SU-DHL-6 (cell line): Measurements from ENCODE around the gene KLRB1.
"Not testable (repeated sequence)": the region's sequence is repeated elsewhere in the genome, so short reads cannot be mapped to it uniquely, and the experiment has no call there.

Experiments
- H2AFZ ChIP-seq: fragments of 200-600 bp; sonication (generic); 2 replicates; pipeline ENCODE4 v1.6.1; 2014; ENCODE audit warnings: low read depth, mild to moderate bottlenecking, moderate library complexity, mixed read lengths, antibody characterized with exemption, low read length; ENCODE audit not compliant: severe bottlenecking
- H3F3A ChIP-seq: fragments of 200-600 bp; shearing (Covaris generic); 2 replicates; pipeline ENCODE4 v1.6.0; 2016; ENCODE audit warnings: antibody characterized with exemption, mild to moderate bottlenecking; ENCODE audit not compliant: insufficient read depth
- H3K27ac ChIP-seq: fragments of 200-600 bp; sonication (generic); 2 replicates; pipeline ENCODE4 v1.5.1; 2016; ENCODE audit warnings: low read depth, mild to moderate bottlenecking, low read length, moderate library complexity, mixed read lengths
- H3K27me3 ChIP-seq: fragments of 200-600 bp; sonication (generic), shearing (Covaris generic); 2 replicates; pipeline ENCODE4 v1.6.0; 2014; ENCODE audit warnings: mild to moderate bottlenecking, low read length
- H3K36me3 ChIP-seq: fragments of 200-600 bp; sonication (generic); 2 replicates; pipeline ENCODE4 v1.6.1; 2014; ENCODE audit warnings: mild to moderate bottlenecking, low read length, mixed read lengths
- H3K4me2 ChIP-seq: fragments of 300-600, 200-600 bp; shearing (Covaris generic), sonication (generic); 2 replicates; pipeline ENCODE4 v1.6.0; 2014; ENCODE audit warnings: low read length, low read depth, mild to moderate bottlenecking; ENCODE audit not compliant: poor library complexity, severe bottlenecking
- H3K4me3 ChIP-seq: fragments of 200-600 bp; sonication (generic); 2 replicates; pipeline ENCODE4 v1.5.1; 2014; ENCODE audit warnings: antibody characterized with exemption, low read length, mild to moderate bottlenecking, mixed read lengths; ENCODE audit not compliant: insufficient read depth, poor library complexity, severe bottlenecking
- H3K79me2 ChIP-seq: fragments of 200-600 bp; sonication (generic); 2 replicates; pipeline ENCODE4 v1.6.1; 2014; ENCODE audit warnings: mild to moderate bottlenecking, low read length, moderate library complexity; ENCODE audit not compliant: insufficient read depth
- H3K9ac ChIP-seq: fragments of 200-600 bp; sonication (generic); 2 replicates; pipeline ENCODE4 v1.7.0; 2014; ENCODE audit warnings: mild to moderate bottlenecking, low read length
- H3K9me2 ChIP-seq: fragments of 200-600 bp; sonication (generic); replicated peaks from 2 replicates; pipeline ENCODE4 v1.6.1; 2014; ENCODE audit warnings: low read length; ENCODE audit not compliant: insufficient read depth
- H3K9me3 ChIP-seq: fragments of 200-600 bp; sonication (generic); 2 replicates; pipeline ENCODE4 v1.6.1; 2014; ENCODE audit warnings: low read length, mixed read lengths; ENCODE audit not compliant: insufficient read depth
- H4K20me1 ChIP-seq: fragments of 200-600 bp; sonication (generic); 2 replicates; pipeline ENCODE4 v1.6.1; 2014; ENCODE audit warnings: low read depth, mild to moderate bottlenecking, antibody characterized with exemption, low read length, moderate library complexity, mixed read lengths
- EZH2phosphoT487 ChIP-seq: fragments of 200-600 bp; sonication (generic), shearing (Covaris generic); conservative IDR thresholded peaks from 2 replicates; pipeline ENCODE4 v1.6.1; 2018; ENCODE audit warnings: mild to moderate bottlenecking, antibody characterized with exemption, low read length, moderate library complexity, mixed read lengths
- TF ChIP-seq, protein P1 (sequence below): fragments of 200-600 bp; sonication (generic); IDR thresholded peaks from one replicate; pipeline ENCODE4 v1.5.1; 2017; ENCODE audit warnings: antibody characterized with exemption, mild to moderate bottlenecking, low read length, moderate library complexity; ENCODE audit not compliant: insufficient read depth, poor library complexity, severe bottlenecking

The KLRB1 gene

DNA sequence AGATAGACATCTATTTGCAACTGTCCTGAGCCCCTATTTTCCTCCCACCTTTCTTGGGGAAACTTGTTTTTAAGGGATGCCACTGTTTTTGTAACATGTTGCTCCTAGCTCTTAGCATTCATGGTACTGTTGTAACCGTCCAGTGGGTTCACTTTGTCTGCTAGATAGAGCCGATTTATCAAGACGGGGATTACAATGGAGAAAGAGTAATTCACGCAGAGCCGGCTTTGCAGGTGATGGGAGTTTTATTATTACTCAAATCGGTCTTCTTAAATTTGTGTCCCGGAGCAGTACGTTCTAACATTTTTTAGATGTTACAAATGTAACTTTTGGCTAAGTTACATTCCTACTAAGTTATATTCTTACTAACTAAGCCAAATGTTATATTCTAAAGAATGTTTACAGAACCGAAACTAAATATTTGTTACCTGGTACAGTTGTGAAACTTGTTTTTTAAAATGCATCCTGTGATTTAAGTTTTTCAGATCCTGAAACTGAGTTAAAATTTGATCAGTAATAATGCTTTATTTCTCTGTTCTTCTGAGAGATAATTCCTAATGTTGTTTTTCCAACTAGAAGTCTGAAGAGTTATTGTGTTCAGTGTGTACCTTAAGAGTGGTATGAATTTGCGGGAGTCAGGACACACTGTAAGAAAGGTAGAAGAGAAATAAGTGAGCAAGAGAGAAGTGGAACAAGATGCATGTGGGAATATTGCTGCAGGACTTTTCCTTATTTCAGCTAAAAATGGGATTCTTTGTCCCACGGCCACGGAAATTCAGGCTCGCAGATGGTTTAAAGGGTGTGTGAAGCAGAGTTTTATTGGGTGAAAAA is 41.2 kb upstream of the KLRB1 start:
- no peak for TF ChIP-seq EZH2phosphoT487
- TF ChIP-seq, protein P1, sequence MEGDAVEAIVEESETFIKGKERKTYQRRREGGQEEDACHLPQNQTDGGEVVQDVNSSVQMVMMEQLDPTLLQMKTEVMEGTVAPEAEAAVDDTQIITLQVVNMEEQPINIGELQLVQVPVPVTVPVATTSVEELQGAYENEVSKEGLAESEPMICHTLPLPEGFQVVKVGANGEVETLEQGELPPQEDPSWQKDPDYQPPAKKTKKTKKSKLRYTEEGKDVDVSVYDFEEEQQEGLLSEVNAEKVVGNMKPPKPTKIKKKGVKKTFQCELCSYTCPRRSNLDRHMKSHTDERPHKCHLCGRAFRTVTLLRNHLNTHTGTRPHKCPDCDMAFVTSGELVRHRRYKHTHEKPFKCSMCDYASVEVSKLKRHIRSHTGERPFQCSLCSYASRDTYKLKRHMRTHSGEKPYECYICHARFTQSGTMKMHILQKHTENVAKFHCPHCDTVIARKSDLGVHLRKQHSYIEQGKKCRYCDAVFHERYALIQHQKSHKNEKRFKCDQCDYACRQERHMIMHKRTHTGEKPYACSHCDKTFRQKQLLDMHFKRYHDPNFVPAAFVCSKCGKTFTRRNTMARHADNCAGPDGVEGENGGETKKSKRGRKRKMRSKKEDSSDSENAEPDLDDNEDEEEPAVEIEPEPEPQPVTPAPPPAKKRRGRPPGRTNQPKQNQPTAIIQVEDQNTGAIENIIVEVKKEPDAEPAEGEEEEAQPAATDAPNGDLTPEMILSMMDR = no peak
- Histone ChIP-seq H3K36me3 (peaks cover 5% of the 10 kb centered on the region; the same call in 1 of the 2 replicates), H3K4me2 (peak overlapping the region; percentile 100), H3K9me3 (no peaks in the 10 kb centered on the region; the same call in 1 of the 2 replicates), H3F3A (peaks cover 45% of the 10 kb centered on the region), H3K9me2 (no peaks in the 10 kb centered on the region), H3K79me2 (peaks cover 26% of the 10 kb centered on the region; the same call in 1 of the 2 replicates), H3K4me3 (peak overlapping the region; percentile 60), H3K27ac (peak overlapping the region; percentile 99), H4K20me1 (no peaks in the 10 kb centered on the region), H3K9ac (peak overlapping the region; percentile 86), H3K27me3 (no peaks in the 10 kb centered on the region), H2AFZ (no peak overlapping the region)

DNA sequence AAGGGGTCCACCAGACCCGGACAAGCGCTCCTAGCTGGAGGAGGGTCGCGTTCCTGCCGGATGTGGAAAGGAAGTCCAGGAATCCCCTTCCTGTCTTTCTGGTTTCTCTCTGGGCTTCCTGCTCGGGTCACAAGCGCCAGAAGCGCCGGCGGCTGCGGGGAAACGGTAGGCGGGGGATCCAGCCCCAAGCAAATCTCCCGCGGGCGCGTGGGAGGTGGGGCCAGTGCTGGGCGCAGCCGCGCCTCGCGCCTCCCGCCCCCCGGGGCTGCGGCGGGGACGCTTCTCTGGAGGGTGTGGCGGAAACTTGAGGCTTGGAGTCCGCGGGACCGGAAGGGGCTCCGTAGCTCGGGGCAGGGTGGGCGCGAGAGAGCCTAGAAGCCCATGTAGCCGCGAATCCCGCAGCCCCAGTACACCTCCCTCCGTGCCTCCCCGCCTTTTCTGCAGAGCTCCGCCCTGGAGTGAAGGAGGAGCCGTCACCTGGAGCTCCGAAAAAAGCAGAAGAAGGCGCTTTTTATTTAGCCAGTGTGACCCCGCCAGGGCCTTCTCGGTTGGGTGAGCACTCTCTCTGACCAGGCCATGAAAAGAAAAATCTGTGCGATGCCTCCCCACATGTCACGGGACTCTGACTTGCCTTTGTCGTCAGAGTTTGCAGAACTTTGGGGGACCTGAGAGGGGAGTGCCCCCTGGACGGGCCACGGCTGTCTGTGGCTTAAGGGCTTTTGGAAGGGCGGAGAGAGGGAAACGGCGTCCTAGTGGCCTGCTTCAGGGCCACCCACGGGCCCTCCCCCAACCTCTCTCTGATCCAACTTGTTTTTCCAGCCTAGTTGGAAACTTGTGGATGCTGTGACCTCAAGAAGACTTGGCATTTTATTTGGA is 40.3 kb upstream of the KLRB1 start:
- no peaks in the 10 kb centered on the region for H3K36me3 ChIP-seq
- H3K79me2 ChIP-seq = peaks cover 23% of the 10 kb centered on the region; the same call in 1 of the 2 replicates
- H3K4me2 ChIP-seq = peak overlapping the region; percentile 100
- no peaks in the 10 kb centered on the region for H3K27me3 ChIP-seq
- H4K20me1 ChIP-seq = no peaks in the 10 kb centered on the region
- peak overlapping the region; percentile 86 for H3K9ac ChIP-seq
- TF ChIP-seq, protein P1 = no peak
- no peak for TF ChIP-seq EZH2phosphoT487
- H3F3A ChIP-seq = peaks cover 45% of the 10 kb centered on the region
- no peak overlapping the region for H2AFZ ChIP-seq
- H3K9me3 ChIP-seq = no peaks in the 10 kb centered on the region; the same call in 1 of the 2 replicates
- peak overlapping the region; percentile 75 for H3K4me3 ChIP-seq
- H3K27ac ChIP-seq = peak overlapping the region; percentile 99
- no peaks in the 10 kb centered on the region for H3K9me2 ChIP-seq

DNA sequence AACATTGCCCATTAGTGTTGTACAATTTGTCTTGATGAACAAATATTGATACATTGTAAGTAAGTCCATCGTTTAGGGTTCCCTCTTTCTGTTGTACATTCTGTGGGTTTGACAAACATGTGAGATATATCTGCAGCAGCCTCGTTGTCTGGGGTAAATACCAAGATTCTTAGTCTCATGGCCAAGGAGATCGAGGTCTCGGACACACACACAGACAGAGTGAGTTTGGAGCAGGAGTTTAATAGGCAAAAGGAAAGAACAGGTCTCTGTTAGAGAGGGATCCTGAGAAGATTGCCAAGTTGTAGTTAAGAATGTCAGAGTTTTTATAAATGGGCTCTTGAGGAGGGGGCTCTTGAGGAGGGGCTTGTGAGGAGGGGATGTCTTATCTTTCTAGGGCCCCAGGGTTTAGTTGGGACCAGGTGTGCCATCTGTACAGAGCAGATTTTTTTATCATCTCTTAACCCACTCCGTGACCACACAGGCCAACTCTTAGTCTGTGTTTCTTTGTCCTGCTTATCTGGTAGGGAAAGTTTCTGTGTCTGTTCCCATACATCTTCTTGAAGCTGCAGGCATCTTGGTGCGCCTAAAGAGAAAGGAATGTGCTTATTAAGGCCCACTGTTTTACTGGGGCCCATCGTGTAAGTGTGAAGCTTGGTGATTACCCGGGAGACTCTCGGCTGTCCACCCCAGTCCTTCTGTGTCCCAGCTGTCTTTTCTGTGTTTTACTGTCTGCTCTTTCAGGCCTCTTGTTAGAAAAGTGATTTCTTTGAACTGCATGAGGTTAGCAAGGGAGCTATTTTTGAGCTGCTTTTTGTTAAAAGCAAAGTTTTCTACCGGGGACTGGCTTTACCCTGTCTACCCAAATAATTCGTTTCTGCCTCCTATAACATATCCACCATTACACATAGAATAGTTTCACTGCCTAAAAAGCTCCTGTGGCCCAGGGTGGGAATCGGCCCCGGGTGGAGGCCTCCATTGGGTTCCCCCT is 39.4 kb upstream of the KLRB1 start:
- H4K20me1 ChIP-seq = no peaks in the 10 kb centered on the region
- H3K9me2 ChIP-seq = no peaks in the 10 kb centered on the region
- no peak for TF ChIP-seq EZH2phosphoT487
- TF ChIP-seq, protein P1 = no peak
- peak overlapping the region; percentile 99 for H3K27ac ChIP-seq
- H3K79me2 ChIP-seq = peaks cover 16% of the 10 kb centered on the region; the same call in 1 of the 2 replicates
- no peaks in the 10 kb centered on the region; the same call in 1 of the 2 replicates for H3K9me3 ChIP-seq
- H3K4me3 ChIP-seq = peak overlapping the region; percentile 75
- peaks cover 45% of the 10 kb centered on the region for H3F3A ChIP-seq
- H3K27me3 ChIP-seq = no peaks in the 10 kb centered on the region
- H3K36me3 ChIP-seq = no peaks in the 10 kb centered on the region
- peak overlapping the region; percentile 100 for H3K4me2 ChIP-seq
- H3K9ac ChIP-seq = peak overlapping the region; percentile 86
- H2AFZ ChIP-seq = no peak overlapping the region

DNA sequence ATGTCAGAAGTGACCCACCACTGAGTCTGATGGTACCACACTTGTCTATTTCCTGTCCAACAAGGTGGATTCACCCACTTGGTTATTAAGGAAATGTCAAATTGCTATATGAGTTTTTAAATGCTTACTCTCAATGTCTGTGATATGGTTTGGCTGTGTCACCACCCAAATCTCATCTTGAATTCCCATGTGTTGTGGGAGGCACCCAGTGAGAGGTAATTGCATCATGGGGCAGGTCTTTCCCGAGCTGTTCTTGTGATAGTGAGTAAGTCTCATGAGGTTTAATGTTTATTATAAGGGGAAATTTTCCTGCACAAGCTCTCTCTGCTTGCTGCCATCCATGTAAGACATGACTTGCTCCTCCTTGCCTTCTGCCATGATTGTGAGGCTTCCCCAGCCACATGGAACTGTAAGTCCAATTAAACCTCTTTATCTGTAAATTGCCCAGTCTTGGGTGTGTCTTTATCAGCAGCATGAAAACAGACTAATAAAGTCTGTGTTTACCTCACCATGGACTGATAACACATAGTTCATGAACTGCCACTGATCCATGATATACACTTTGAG is 37.4 kb upstream of the KLRB1 start:
- not testable (repeated sequence) for H3K4me3 ChIP-seq, H2AFZ ChIP-seq, H3K9me3 ChIP-seq, H3K9me2 ChIP-seq, H3K4me2 ChIP-seq, H4K20me1 ChIP-seq, H3K9ac ChIP-seq, H3K79me2 ChIP-seq, H3K27me3 ChIP-seq, H3K36me3 ChIP-seq, H3K27ac ChIP-seq
- peaks cover 35% of the 10 kb centered on the region for H3F3A ChIP-seq
